Heart left ventricle (tissue), 13 donors: ENCODE data around the gene TEKTIP1.

Source experiments
- POLR2A ChIP-seq, 2 donors: fragments of 450-650 bp; IDR thresholded peaks; one replicate each; pipeline ENCODE4 v1.6.1; 2017; ENCODE audit warnings: antibody characterized with exemption in 2 of 2, mild to moderate bottlenecking in 2 of 2, moderate library complexity in 2 of 2
- TF ChIP-seq, protein P1 (sequence below), 12 donors: fragments of 200-600 bp; sonication (generic) in 4 of 12; IDR thresholded peaks; one replicate each; pipeline versions ENCODE4 v1.5.0 to v1.8.0; 2018 to 2022; ENCODE audit warnings: antibody characterized with exemption in 12 of 12, mild to moderate bottlenecking in 5 of 12
- donor health status: ischemic (EF 13 %, LVEDD 7.1; RV severe dilation, severe dysfunction).
- donor health status: DM: no; HTN: yes; CAD: no.
- donor health status: DM: no; HTN: no; CAD: no.
- donor health status: ischemic (EF 25% LVEDD 6.9; RV normal size, moderate dysfunction).
- donor health status: ischemic (EF 25% LVEDD 5.7; RV mildly dilated, moderate dysfunction).
- donor health status: ischemic (EF 35%, LVEDD 5.7; RV mildly dilated, moderate dysfunction).
- donor health status: nonischemic (EF 11% LVEDD 7.7; RV severe dilation, severe dysfunction).
- donor health status: DM: yes; HTN: yes; CAD: no.
- donor health status: PGD.
- donor health status: ischemic (EF 29% LVEDD 5.4; RV normal size, mild dysfunction).
- donor health status: nonischemic (EF 23%, LVEDD 6.1; RV moderate dilation, normal function).

DNA sequence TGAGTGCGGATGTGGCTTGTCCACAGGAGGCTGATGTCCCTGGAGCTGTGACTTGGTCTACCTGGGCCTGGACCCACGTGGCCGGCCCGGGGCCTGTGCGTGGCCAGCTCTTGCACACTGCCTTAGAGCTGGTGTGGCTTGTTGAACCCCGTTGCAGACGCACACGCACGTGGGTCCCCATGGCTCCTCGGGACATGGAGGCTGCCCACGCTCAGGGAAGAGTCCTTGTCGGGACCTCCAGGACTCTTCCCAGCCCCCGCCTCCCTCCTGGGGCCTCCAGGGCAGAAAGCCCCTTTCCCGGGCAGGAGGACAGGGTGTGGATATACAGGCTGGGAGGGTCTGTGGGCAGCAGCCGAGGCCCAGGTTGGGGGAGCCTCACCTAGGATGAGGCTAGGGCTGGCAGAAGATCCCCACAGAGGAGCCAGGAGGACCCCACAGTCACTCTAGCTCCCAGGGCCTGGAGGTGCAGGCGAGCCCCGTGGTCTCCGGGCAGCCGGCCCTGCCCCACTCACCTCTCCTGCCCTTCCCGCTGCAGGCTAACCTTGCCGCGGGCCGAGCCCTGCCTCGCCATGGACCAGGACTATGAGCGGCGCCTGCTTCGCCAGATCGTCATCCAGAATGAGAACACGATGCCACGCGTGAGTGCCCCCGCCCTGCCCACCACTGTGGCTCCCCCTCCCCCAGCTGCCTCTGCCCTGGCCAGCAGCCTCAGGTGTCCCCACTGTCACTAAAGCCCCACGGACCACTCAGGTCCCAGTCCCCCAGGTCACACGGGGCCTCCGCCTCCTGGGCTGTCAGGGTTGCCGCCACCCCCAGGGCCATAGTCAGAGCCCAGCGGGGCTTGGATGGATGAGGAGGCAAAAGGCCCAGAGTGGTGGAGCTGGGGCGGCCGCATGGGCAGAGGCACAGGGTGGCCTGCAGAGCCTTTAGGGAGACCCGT is 16.3 kb upstream of the TEKTIP1 start:
- TF ChIP-seq POLR2A (IDR thresholded peaks at IDR 0.05), result no peak
- TF ChIP-seq, protein P1, sequence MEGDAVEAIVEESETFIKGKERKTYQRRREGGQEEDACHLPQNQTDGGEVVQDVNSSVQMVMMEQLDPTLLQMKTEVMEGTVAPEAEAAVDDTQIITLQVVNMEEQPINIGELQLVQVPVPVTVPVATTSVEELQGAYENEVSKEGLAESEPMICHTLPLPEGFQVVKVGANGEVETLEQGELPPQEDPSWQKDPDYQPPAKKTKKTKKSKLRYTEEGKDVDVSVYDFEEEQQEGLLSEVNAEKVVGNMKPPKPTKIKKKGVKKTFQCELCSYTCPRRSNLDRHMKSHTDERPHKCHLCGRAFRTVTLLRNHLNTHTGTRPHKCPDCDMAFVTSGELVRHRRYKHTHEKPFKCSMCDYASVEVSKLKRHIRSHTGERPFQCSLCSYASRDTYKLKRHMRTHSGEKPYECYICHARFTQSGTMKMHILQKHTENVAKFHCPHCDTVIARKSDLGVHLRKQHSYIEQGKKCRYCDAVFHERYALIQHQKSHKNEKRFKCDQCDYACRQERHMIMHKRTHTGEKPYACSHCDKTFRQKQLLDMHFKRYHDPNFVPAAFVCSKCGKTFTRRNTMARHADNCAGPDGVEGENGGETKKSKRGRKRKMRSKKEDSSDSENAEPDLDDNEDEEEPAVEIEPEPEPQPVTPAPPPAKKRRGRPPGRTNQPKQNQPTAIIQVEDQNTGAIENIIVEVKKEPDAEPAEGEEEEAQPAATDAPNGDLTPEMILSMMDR (IDR thresholded peaks at IDR 0.05), result no peak
